IMR-90 (cell line): ENCODE results near the gene RHO. TPM values are rescaled to one million over a fixed set of nuclear protein-coding genes. Genes with fewer than 3 reads are reported as not detected.

ENCODE experiments used
- ATAC-seq: fragments of 200-7000 bp; cut with Tn5 transposase; 2 replicates; pipeline ENCODE4 v1.9.1; 2020; ENCODE audit warnings: low read depth, mild to moderate bottlenecking, moderate library complexity
- BruUV-seq: library from RNA; stranded (reverse); fragments of 400-500 nt; replicated peaks from 2 replicates; lab custom pipeline; 2021; lab: Mats Ljungman, UMichigan
- CTCF ChIA-PET: fragments of 300-600 bp; formaldehyde crosslinking; extraction: SDS; loops from one replicate; lab custom pipeline; 2021; ENCODE audit warnings: antibody characterized with exemption; lab: Yijun Ruan, JAX
- POLR2A ChIA-PET: fragments of 300-600 bp; sonication (Branson Sonifier 250); formaldehyde crosslinking; loops from one replicate; lab custom pipeline; 2022; ENCODE audit warnings: antibody characterized with exemption; ENCODE audit not compliant: unreplicated experiment; lab: Charles Lee
- DNase-seq: peaks from one replicate; pipeline ENCODE4 v3.0.0; 2013
- H2AFZ ChIP-seq: replicated peaks from 2 replicates; pipeline ENCODE3; 2013; ENCODE audit warnings: low read length, mild to moderate bottlenecking; ENCODE audit not compliant: poor library complexity
- H2AK5ac ChIP-seq: 2 replicates; pipeline ENCODE4 v1.6.1; 2013; ENCODE audit warnings: low read depth, low read length, inconsistent platforms
- H2AK9ac ChIP-seq: replicated peaks from 2 replicates; pipeline ENCODE3; 2013; ENCODE audit warnings: mild to moderate bottlenecking, low read depth, low read length, moderate library complexity; ENCODE audit not compliant: poor library complexity
- H2BK120ac ChIP-seq: 2 replicates; pipeline ENCODE4 v1.6.1; 2013; ENCODE audit warnings: low read depth, low read length, inconsistent platforms
- H2BK15ac ChIP-seq: 3 replicates; pipeline ENCODE4 v1.6.1; 2013; ENCODE audit warnings: low read depth, low read length, inconsistent platforms
- H2BK20ac ChIP-seq: 2 replicates; pipeline ENCODE4 v1.6.1; 2013; ENCODE audit warnings: low read depth, mild to moderate bottlenecking, inconsistent platforms, low read length, moderate library complexity
- H2BK5ac ChIP-seq: 2 replicates; pipeline ENCODE4 v1.6.1; 2013; ENCODE audit warnings: mild to moderate bottlenecking, low read depth, low read length, inconsistent platforms; ENCODE audit not compliant: poor library complexity, severe bottlenecking
- H3K14ac ChIP-seq: replicated peaks from 2 replicates; pipeline ENCODE4 v1.6.1; 2013; ENCODE audit warnings: low read depth, low read length, inconsistent platforms
- H3K18ac ChIP-seq: 2 replicates; pipeline ENCODE4 v1.6.1; 2013; ENCODE audit warnings: low read depth, low read length, control low read depth
- H3K23ac ChIP-seq: 2 replicates; pipeline ENCODE4 v1.6.1; 2013; ENCODE audit warnings: low read depth, low read length, inconsistent platforms
- H3K27ac ChIP-seq: 2 replicates; pipeline ENCODE4 v1.5.1; 2013; ENCODE audit warnings: mild to moderate bottlenecking, control low read depth, low read length; ENCODE audit not compliant: insufficient read depth
- H3K27me3 ChIP-seq: 2 replicates; pipeline ENCODE4 v1.6.1; 2013; ENCODE audit warnings: low read length; ENCODE audit not compliant: control insufficient read depth, insufficient read depth
- H3K36me3 ChIP-seq: 2 replicates; pipeline ENCODE4 v1.6.1; 2013; ENCODE audit warnings: low read length, mixed read lengths; ENCODE audit not compliant: control insufficient read depth, insufficient read depth
- H3K4ac ChIP-seq: 2 replicates; pipeline ENCODE4 v1.6.1; 2013; ENCODE audit warnings: low read depth, low read length, inconsistent platforms
- H3K4me1 ChIP-seq: 2 replicates; pipeline ENCODE4 v1.6.1; 2013; ENCODE audit warnings: low read length, mixed read lengths; ENCODE audit not compliant: control insufficient read depth, insufficient read depth
- H3K4me2 ChIP-seq: 2 replicates; pipeline ENCODE4 v1.6.1; 2013; ENCODE audit warnings: low read depth, mild to moderate bottlenecking, control low read depth, low read length, moderate library complexity
- H3K4me3 ChIP-seq: 2 replicates; pipeline ENCODE4 v1.5.1; 2013; ENCODE audit warnings: low read depth, mild to moderate bottlenecking, control low read depth, low read length, moderate library complexity; ENCODE audit not compliant: insufficient read depth
- H3K56ac ChIP-seq: 2 replicates; pipeline ENCODE4 v1.6.1; 2013; ENCODE audit warnings: low read length, inconsistent platforms; ENCODE audit not compliant: insufficient read depth; ENCODE audit errors: extremely low read depth
- H3K79me1 ChIP-seq, 2 experiments: 2 replicates each; pipeline ENCODE4 v1.6.1; 2013; ENCODE audit warnings: low read length in 2 of 2, inconsistent platforms in 1 of 2, low read depth in 1 of 2
- H3K9ac ChIP-seq: 2 replicates; pipeline ENCODE4 v1.6.1; 2013; ENCODE audit warnings: low read depth, low read length, control low read depth
- H3K9me1 ChIP-seq: 2 replicates; pipeline ENCODE4 v1.6.1; 2013; ENCODE audit warnings: low read length, inconsistent platforms; ENCODE audit not compliant: insufficient read depth
- H3K9me3 ChIP-seq: 2 replicates; pipeline ENCODE4 v1.6.1; 2013; ENCODE audit warnings: low read length; ENCODE audit not compliant: control insufficient read depth, insufficient read depth
- H4K20me1 ChIP-seq: 2 replicates; pipeline ENCODE4 v1.6.1; 2013; ENCODE audit warnings: low read length, inconsistent platforms; ENCODE audit not compliant: insufficient read depth
- H4K5ac ChIP-seq: 2 replicates; pipeline ENCODE4 v1.6.1; 2013; ENCODE audit warnings: mild to moderate bottlenecking, low read depth, low read length, control low read depth
- H4K8ac ChIP-seq, 2 experiments: 2 replicates each; pipeline ENCODE4 v1.6.1; 2013; ENCODE audit warnings: low read depth in 2 of 2, low read length in 2 of 2, control low read depth in 1 of 2, inconsistent platforms in 1 of 2
- H4K91ac ChIP-seq: 2 replicates; pipeline ENCODE4 v1.6.1; 2013; ENCODE audit warnings: low read depth, low read length, inconsistent platforms; ENCODE audit not compliant: insufficient read depth
- BHLHE40 ChIP-seq: fragments of 150-350 bp; IDR thresholded peaks from 2 replicates; pipeline ENCODE4 v1.6.1; 2016; ENCODE audit warnings: mild to moderate bottlenecking, low read depth, low read length
- CEBPB ChIP-seq: IDR thresholded peaks from 2 replicates; pipeline ENCODE4 v1.6.1; 2012; ENCODE audit warnings: low read depth, low read length, improper control_type of control experiment
- MAFK ChIP-seq: IDR thresholded peaks from 2 replicates; pipeline ENCODE4 v1.6.1; 2012; ENCODE audit warnings: low read depth, low read length, improper control_type of control experiment
- MAZ ChIP-seq: IDR thresholded peaks from 2 replicates; pipeline ENCODE4 v1.6.1; 2012; ENCODE audit warnings: low read depth, mild to moderate bottlenecking, low read length, improper control_type of control experiment, moderate library complexity, borderline replicate concordance
- NFE2L2 ChIP-seq: fragments of 150-350 bp; IDR thresholded peaks from 2 replicates; pipeline ENCODE4 v1.6.1; 2016; ENCODE audit warnings: low read depth, mild to moderate bottlenecking, low read length
- RCOR1 ChIP-seq: IDR thresholded peaks from 2 replicates; pipeline ENCODE4 v1.6.1; 2012; ENCODE audit warnings: mild to moderate bottlenecking, low read length, improper control_type of control experiment; ENCODE audit not compliant: insufficient replicate concordance
- WGBS, 2 experiments: methylation state at CpG; one replicate each; pipeline versions ENCODE4 v1.1.5 to v1.1.7; 2013; ENCODE audit warnings: missing lambda C conversion rate in 2 of 2; ENCODE audit not compliant: insufficient read length in 1 of 2; ENCODE audit errors: extremely low coverage in 2 of 2; 5-methylcytosine and 5-hydroxymethylcytosine counted together
- dilution Hi-C: fragments of 300-500 bp; cut with HindIII; formaldehyde crosslinking; loops from one replicate; pipeline ENCODE4 v1.14.3; 2018; ENCODE audit warnings: low sequenced_read_pairs; ENCODE audit not compliant: unreplicated experiment
- in situ Hi-C: fragments of 300-500 bp; cut with MboI; formaldehyde crosslinking; loops from 3 replicates; pipeline ENCODE4 v1.14.3; 2019; ENCODE audit warnings: low sequenced_read_pairs, inconsistent platforms, mixed read lengths
- intact Hi-C: fragments of 100-400 bp; cut with micrococcal nuclease; formaldehyde crosslinking; loops from 2 replicates; pipeline ENCODE4 v1.10.0; 2022
- polyA plus RNA-seq, 3 experiments: library from polyadenylated mRNA; depleted of rRNA; stranded (reverse); fragments of >200 nt; gene quantifications; 2 replicates each; pipeline ENCODE4 v1.2.3, GENCODE V29; 2012; ENCODE audit warnings: low replicate concordance in 1 of 3
- total RNA-seq: library from RNA; depleted of rRNA; stranded (reverse); fragments of >200 nt; gene quantifications from 2 replicates; pipeline ENCODE4 v1.2.3, GENCODE V29; 2012

RHO gene
- total and polyA plus RNA-seq, 2 of the 4 experiments (the other 2 are of a cell fraction), result not detected

DNA sequence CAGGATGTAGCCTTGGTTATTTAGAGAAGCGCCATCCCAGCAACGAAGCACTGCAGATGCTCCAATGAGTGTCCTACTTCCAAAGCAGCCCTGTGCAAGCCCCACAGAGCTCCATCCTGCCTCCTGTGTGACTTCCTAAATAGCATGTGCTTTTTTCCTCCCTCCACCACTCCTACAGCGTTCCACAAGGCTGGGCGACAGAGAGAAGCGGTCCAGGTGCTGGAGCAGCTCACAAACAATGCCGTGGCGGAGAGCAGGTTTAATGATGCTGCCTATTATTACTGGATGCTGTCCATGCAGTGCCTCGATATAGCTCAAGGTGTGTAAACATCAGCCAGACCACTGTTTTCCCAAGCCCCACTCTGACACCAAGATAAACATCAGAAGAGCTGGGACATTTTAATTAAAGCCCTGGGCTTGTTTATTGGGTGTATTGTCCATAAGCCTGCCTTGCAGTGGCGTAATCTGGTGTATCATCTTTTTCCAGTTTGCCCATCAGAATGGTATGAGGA is 22.2 kb upstream of the RHO start:
- H3K23ac ChIP-seq, result no peak overlapping the region
- no peak overlapping the region for H3K4me3 ChIP-seq
- no peak overlapping the region for H2BK15ac ChIP-seq
- no peak overlapping the region for H3K4me2 ChIP-seq
- no peak overlapping the region for H2AK9ac ChIP-seq
- in situ Hi-C loops, result no loop called here
- no peak overlapping the region for H3K27ac ChIP-seq
- BruUV-seq, result no TSS peak
- H3K79me1 ChIP-seq, result no peaks in the 10 kb centered on the region
- intact Hi-C loops, result no loop called here
- no peaks in the 10 kb centered on the region for H3K27me3 ChIP-seq
- dilution Hi-C loops, result no loop called here
- CTCF ChIA-PET, result no interaction called here
- H3K9me1 ChIP-seq, result peaks cover 8% of the 10 kb centered on the region; the same call in 1 of the 2 replicates
- no peaks in the 10 kb centered on the region for H3K4me1 ChIP-seq
- H2BK120ac ChIP-seq, result no peak overlapping the region
- 92% methylated on average over 5 of the region's 9 CpGs; no CpG with 5 or more reads in 1 of the 2 experiments for WGBS, 2 experiments
- DNase-seq, result no peak
- H2BK20ac ChIP-seq, result no peak overlapping the region
- no peaks in the 10 kb centered on the region for H3K9me3 ChIP-seq
- H2AK5ac ChIP-seq, result no peak overlapping the region
- ATAC-seq, result no peak
- no peak overlapping the region for H2BK5ac ChIP-seq
- H3K18ac ChIP-seq, result no peak overlapping the region
- H2AFZ ChIP-seq, result no peak overlapping the region
- no peaks in the 10 kb centered on the region for H4K20me1 ChIP-seq
- no peak overlapping the region for H4K8ac ChIP-seq
- peaks cover 4% of the 10 kb centered on the region for H3K36me3 ChIP-seq
- no peak overlapping the region for H4K5ac ChIP-seq
- no peak overlapping the region for H4K91ac ChIP-seq
- POLR2A ChIA-PET, result no interaction called here
- no peak overlapping the region for H3K14ac ChIP-seq
- no peak overlapping the region for H3K56ac ChIP-seq
- H3K4ac ChIP-seq, result no peak overlapping the region
- no peak overlapping the region for H3K9ac ChIP-seq
- no peak for TF ChIP-seq MAZ
- TF ChIP-seq NFE2L2, result no peak
- TF ChIP-seq MAFK, result no peak
- TF ChIP-seq BHLHE40, result no peak
- no peak for TF ChIP-seq CEBPB
- TF ChIP-seq RCOR1, result no peak
